SK-N-MC (cell line): ENCODE data around the gene KHNYN.

Experiments
- DNase-seq: peaks from one replicate; pipeline ENCODE4 v3.0.0-alpha.2; 2011; ENCODE audit warnings: low read depth, low spot score
- H3K27ac ChIP-seq: fragments of 200-600 bp; sonication (generic); 2 replicates; pipeline ENCODE4 v1.5.1; 2016; ENCODE audit warnings: mixed run types
- H3K36me3 ChIP-seq: fragments of 200-600 bp; sonication (generic); 2 replicates; pipeline ENCODE4 v1.6.1; 2017; ENCODE audit warnings: antibody characterized with exemption, low read length, mixed read lengths; ENCODE audit not compliant: insufficient read depth
- H3K4me3 ChIP-seq: fragments of 200-600 bp; sonication (generic); 2 replicates; pipeline ENCODE4 v1.5.1; 2016
- H3K9ac ChIP-seq: fragments of 200-600 bp; sonication (generic); 2 replicates; pipeline ENCODE4 v1.8.0; 2017; ENCODE audit warnings: mixed run types, mixed read lengths; ENCODE audit not compliant: insufficient read length
- H3K9me3 ChIP-seq: fragments of 200-600 bp; sonication (generic); 2 replicates; pipeline ENCODE4 v1.6.1; 2017; ENCODE audit warnings: low read depth, mild to moderate bottlenecking, antibody characterized with exemption, low read length, moderate library complexity, mixed read lengths
- EZH2 ChIP-seq: fragments of 200-600 bp; sonication (generic); IDR thresholded peaks from one replicate; pipeline ENCODE4 v1.6.1; 2017; ENCODE audit warnings: antibody characterized with exemption
- FOXP2 ChIP-seq: optimal IDR thresholded peaks from 2 replicates; pipeline ENCODE3; 2011; ENCODE audit warnings: mild to moderate bottlenecking, moderate library complexity; ENCODE audit not compliant: insufficient read depth; ENCODE audit errors: extremely low read length, control extremely low read depth
- POLR2AphosphoS5 ChIP-seq: IDR thresholded peaks from 2 replicates; pipeline ENCODE4 v1.6.1; 2012; ENCODE audit warnings: mild to moderate bottlenecking, low read depth, low read length, borderline replicate concordance

Gene KHNYN

DNA sequence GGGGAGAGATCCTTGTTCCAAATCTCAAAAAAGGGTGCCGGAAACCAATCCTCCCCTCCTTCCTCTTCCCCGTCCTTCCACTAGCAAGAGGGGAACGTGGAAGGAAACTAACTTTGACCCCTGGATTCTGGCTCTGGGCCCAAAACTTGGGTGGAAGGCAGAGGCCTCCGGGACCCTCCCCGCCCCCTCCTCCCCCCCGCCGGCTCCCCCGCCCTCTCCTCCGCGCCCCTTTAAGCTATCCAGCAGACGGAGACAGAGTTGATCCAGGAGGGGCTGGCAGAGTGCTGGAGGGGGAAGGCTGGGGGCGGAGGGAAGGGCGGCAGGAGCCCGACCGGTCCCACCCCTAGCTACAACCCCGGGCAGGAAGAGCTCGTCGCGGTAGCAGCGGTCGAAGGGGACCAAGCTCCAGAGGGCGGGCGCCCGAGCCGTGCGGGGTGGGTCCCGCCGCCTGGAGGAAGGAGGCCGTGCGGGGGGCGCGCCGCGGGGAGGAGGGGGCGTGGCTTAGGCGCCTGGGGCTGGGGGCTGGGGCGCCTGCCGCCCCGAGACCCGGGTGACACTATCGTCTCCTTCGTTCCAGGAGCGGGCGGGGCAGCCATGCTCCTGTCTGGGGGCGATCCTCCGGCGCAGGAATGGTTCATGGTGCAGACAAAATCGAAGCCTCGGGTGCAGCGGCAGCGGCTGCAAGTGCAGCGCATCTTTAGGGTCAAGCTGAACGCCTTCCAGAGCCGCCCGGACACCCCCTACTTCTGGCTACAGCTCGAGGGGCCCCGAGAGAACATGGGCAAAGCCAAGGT is 30.9 kb upstream of the KHNYN start, which contains the start of gene NYNRIN:
TSS of gene NYNRIN (plus strand) at position 351 of the 794 bp plus-strand sequence. CDS start at position 595, 244 bp downstream.
- DNase-seq: no peak
- Histone ChIP-seq H3K4me3 (peak within 1 kb of the TSS; percentile 88), H3K9ac (peak within 1 kb of the TSS; percentile 37), H3K9me3 (no peaks in the 10 kb centered on the region), H3K36me3 (no peaks in the 10 kb centered on the region; the same call in none of the 2 replicates), H3K27ac (peak within 1 kb of the TSS; percentile 69; the same call in 1 of the 2 replicates)
- no peak for TF ChIP-seq FOXP2
- TF ChIP-seq EZH2: no peak
- peak; percentile 59; the same call in 1 of the 2 replicates for TF ChIP-seq POLR2AphosphoS5

- Histone ChIP-seq H3K9ac (peak overlapping the region; percentile 37), H3K36me3 (no peaks in the 10 kb centered on the region; the same call in none of the 2 replicates), H3K27ac (peak overlapping the region; percentile 47; the same call in 1 of the 2 replicates), H3K9me3 (no peaks in the 10 kb centered on the region), H3K4me3 (peak overlapping the region; percentile 88)
- DNase-seq: no peak
- no peak for TF ChIP-seq FOXP2
- no peak for TF ChIP-seq EZH2
- no peak for TF ChIP-seq POLR2AphosphoS5
Measured at GRCh38 chr14:24399447-24399822, 30.3 kb upstream of the KHNYN start.

- H3K27ac ChIP-seq: peak overlapping the region; percentile 27; the same call in 1 of the 2 replicates
- H3K36me3 ChIP-seq: no peaks in the 10 kb centered on the region; the same call in none of the 2 replicates
- no peaks in the 10 kb centered on the region for H3K9me3 ChIP-seq
- H3K9ac ChIP-seq: peak overlapping the region; percentile 37
- peak overlapping the region; percentile 88 for H3K4me3 ChIP-seq
- TF ChIP-seq POLR2AphosphoS5 (no peak), FOXP2 (no peak), EZH2 (no peak)
- DNase-seq: no peak
Measured at GRCh38 chr14:24399999-24400718, 29.6 kb upstream of the KHNYN start.

GRCh38 chr14:24401810-24402702 is 27.7 kb upstream of the KHNYN start:
- H3K9ac ChIP-seq: no peak overlapping the region
- no peak for DNase-seq
- no peaks in the 10 kb centered on the region for H3K9me3 ChIP-seq
- H3K27ac ChIP-seq: peak overlapping the region; percentile 32; the same call in 1 of the 2 replicates
- no peak for TF ChIP-seq FOXP2
- no peak for TF ChIP-seq POLR2AphosphoS5
- no peak for TF ChIP-seq EZH2
- H3K4me3 ChIP-seq: peak overlapping the region; percentile 16; the same call in 1 of the 2 replicates
- H3K36me3 ChIP-seq: peaks cover 4% of the 10 kb centered on the region

DNA sequence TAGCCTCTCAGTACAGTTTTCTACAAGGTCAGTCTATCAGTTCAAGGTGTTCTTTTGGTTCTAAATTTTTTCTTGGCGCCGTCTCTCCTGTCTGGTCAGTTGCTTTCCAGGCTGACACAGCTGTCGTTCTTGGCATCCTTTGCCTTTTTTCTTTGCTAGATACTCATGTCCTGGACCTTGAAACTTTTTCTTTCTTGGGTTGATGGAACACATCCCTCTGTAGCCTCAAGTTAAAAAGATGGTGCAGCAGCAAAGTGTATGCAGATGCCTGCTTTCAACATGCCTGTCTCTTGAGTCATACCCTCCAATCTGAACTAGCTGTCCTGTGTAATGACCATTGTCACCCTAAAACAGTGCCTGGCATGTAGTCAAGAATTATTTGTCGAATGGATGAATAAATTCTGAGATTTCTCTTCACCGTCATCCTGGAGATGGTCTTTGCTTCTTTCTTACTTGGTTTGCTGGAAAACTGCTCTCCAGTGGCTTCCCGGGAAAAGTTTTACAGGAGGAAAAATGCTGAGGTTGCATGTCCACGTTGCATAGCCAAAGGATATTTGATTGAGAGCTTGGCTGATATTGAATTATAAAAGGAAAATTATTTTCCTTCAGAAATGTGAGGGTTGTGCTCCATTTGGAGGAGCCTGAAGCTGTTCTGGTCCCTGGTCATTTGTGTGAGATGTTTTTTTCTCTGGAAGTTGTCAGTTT is 26.3 kb upstream of the KHNYN start:
- H3K27ac ChIP-seq: no peak overlapping the region; the same call in 1 of the 2 replicates
- H3K9ac ChIP-seq: no peak overlapping the region
- H3K36me3 ChIP-seq: peaks cover 10% of the 10 kb centered on the region
- no peak for DNase-seq
- H3K9me3 ChIP-seq: no peaks in the 10 kb centered on the region
- no peak overlapping the region for H3K4me3 ChIP-seq
- TF ChIP-seq POLR2AphosphoS5 (no peak), FOXP2 (no peak)

- Histone ChIP-seq H3K27ac (no peak overlapping the region), H3K4me3 (no peak overlapping the region), H3K9ac (no peak overlapping the region), H3K36me3 (peaks cover 16% of the 10 kb centered on the region), H3K9me3 (no peaks in the 10 kb centered on the region)
- DNase-seq: no peak
- TF ChIP-seq POLR2AphosphoS5: no peak
- no peak for TF ChIP-seq EZH2
- no peak for TF ChIP-seq FOXP2
Measured at GRCh38 chr14:24404814-24405213, 24.9 kb upstream of the KHNYN start.

DNA sequence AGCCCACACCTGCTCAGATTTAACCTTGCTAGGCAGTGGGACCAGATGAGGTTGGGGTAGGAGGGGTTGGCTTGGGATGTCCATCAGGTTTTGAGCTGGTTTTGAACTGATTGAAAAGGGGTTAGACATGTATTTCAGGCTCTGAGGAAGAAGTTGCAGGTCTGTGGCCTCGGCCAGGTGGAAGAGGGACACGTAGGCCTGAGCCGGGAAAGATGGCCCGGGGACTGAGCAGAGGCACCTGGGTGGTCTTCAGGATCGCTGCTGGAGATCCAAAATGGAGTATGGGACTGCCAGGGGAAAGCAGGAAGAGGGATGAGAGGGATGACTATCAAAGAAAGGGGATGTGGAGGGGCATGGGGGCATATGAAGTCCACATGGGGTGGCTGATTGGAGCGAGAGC is 23.3 kb upstream of the KHNYN start:
- no peak overlapping the region for H3K4me3 ChIP-seq

More for the DNA sequence above, 23.3 kb upstream of the KHNYN start:
- H3K9me3 ChIP-seq: no peaks in the 10 kb centered on the region
- no peak overlapping the region for H3K27ac ChIP-seq
- peaks cover 16% of the 10 kb centered on the region for H3K36me3 ChIP-seq
- no peak for DNase-seq
- TF ChIP-seq POLR2AphosphoS5 (no peak), EZH2 (no peak), FOXP2 (no peak)
- no peak overlapping the region for H3K9ac ChIP-seq
